Activated CD8-positive, alpha-beta memory T cell treated with anti-CD3 and anti-CD28 coated beads for 1 hour (primary cell): ENCODE measurements around the gene UNC119B.

Source experiments
- DNase-seq, 2 donors: peaks; one replicate each; pipeline ENCODE4 v3.0.0-alpha.2; 2020; ENCODE audit warnings: low read depth in 1 of 2; ENCODE audit errors: extremely low read depth in 1 of 2

UNC119B gene

DNA sequence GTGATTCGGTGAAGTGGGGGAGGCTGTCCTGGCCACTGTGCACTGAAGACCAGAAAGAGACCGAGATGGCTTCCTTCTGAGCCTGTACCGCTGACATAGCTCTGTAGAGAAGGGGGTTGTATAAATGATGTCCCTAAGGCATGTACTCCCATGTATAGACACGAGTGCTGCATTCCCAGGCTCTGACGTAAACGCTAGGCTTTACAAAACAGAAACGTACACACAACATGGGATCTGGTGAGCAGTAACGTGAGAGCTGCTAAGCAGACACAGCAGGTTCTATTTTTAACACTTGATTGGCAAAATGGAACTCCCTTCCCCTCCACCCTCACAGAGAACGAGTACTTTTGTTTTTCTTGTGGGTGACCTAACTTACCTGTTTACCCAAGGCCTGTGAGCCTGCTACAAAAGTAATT lies 51.3 kb downstream of the UNC119B start:
- DNase-seq = no peak

DNA sequence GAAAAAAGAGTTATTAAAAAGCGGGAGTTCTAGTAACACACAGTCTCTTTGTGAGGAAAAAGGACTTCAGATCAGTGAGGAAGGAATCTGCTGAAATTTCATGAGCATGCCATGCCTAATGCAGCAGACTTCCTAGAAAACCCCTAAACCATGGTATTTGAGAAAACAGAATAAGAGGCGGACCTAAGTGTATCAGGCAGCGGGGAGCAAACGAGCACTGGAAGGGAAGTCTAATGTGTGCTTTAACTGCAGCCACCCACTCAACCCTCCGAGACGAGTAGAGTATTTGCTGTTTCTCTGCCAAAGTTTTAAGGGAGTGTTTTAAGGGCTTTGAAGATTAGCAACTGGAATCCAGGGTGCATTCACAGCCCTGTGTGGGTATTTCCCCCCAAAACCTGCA lies 51.8 kb downstream of the UNC119B start:
- no peak for DNase-seq

DNA sequence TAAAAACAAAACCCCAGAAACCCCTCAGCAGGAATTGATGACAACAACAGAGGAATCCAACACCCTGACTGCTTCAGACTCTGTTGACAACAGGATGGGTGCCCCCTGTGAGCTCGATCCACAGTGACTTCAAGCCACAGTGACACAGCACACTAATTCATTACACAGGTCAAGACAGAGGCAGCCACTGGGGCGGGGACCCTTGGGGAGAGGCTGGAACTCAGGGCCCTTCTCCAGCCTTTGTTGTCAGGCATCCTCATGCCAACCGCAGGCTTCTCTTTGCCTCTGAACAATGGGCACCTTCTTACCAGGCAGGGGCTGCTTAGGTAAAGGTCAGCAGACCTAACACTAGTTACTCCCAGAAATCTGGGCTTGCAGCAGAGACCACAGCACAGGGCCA lies 53.0 kb downstream of the UNC119B start:
- no peak for DNase-seq

DNA sequence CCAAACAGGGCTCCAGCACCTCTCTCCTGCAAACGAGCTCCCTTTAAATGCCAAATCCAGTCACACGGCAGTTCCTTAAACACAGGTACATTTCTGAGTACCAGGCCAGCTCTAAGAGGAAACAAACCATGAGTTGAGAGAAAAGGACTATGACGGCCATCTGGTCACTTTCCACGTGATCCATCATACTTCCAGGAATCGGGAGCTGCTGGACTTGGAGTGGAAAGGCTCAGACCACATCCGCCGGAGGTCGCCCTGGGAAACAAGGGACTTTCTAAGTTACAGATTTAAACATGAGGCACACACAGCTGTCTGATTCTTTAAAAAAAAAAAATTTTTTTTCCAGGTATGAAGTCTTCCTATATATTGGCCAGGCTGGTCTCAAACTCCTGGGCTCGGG lies 54.6 kb downstream of the UNC119B start:
- DNase-seq = no peak

DNA sequence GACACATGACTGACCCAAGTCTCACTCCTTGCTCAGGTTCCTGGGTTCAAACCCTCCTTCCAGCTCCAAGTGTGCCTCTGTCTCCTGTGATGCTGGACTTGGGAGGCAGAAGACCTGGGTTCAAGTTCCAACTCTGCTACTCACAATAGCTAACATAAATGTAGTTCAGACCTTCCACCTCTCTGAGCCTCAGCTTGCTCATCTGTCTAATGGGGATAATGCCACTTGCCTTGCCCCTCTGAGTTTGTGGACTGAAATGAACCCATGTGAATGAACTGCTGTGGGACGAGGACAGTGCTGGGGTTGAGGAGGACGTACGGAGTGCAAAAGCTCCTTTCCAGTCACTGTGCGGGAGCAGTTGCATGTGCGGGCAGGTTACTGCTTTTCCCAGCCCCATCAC lies 56.3 kb downstream of the UNC119B start:
- DNase-seq = no peak

DNA sequence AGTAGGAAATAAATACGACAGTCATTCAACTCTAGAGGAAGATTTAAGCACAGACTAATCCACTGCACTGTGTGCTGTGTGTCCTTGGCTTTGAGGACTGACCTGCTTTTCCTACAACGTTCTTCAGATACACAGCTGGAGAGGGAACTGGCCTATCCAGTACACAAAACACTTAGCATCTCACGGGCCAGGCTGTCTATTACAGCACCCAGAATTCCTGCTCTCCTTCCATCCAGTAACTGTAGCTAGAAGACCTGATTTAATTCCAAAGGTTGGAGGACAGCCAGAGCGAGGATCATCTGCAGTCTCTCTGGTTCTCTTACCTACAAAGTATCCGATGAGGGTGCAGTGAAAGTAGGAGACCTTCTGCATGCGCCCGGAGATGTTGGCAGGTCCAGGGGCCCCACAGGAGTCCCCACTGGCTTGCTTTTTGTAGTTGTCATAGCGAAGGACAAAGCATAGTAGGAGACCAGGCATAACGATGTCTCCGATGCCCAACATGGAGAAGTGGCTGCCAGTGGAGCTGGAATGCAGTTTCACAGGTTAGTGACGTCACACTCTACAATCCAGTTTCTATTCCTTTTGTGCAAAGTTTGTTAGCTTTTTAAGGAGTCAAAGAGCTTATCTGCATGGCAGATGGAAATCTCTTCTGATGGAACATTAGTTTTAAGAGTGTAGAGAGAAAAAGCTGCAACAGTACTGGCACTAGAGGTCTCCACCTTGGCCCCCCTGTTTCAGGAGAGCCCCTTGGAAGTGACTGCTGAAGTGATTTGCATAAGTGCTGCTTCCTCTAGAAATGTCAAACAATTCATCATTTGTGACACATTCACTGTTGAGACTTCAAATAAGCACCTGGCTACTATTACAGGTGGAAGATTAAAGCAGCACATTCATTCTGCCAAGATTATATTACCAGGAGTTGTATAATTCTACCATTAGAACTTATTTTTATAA lies 57.1 kb downstream of the UNC119B start:
- DNase-seq = no peak

DNA sequence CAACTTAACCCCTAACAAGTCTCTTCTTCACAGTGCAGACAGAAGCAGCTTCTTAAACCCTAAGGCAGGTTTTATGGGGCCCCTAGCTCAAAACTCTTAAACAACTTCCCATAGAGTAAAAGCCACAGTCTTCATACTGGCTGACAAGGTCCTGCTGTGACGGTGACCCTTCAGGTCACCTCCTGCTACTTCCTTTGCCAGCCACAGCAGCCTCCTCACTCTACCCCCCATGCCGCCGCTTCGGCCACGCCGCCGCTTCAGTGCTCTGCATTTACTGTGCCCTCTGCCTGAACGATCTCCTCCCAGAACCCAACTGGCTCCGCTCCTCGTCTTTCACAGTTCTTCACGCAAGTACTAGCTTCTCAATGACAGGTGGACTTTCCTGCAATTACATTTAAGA lies 60.8 kb downstream of the UNC119B start:
- no peak for DNase-seq
